ENCODE data around the gene LGALS8. TPM values are rescaled to one million over a fixed set of nuclear protein-coding genes. Genes with fewer than 3 reads are reported as not detected.
"Not testable (repeated sequence)": the region's sequence is repeated elsewhere in the genome, so short reads cannot be mapped to it uniquely, and the experiment has no call there.

Gene LGALS8
- polyA plus RNA-seq, 5 donors: 51.7 to 105 (median 84.1) TPM

- no peak for DNase-seq
Measured at GRCh38 chr1:236578661-236579060, 54.9 kb downstream of the LGALS8 start.

- not testable (repeated sequence) for DNase-seq
Measured at GRCh38 chr1:236580404-236580803, 56.6 kb downstream of the LGALS8 start.

- no peak for DNase-seq
Measured at GRCh38 chr1:236581528-236581927, 57.7 kb downstream of the LGALS8 start.

- no peak for DNase-seq
Measured at GRCh38 chr1:236589531-236589930, 65.7 kb downstream of the LGALS8 start.

- DNase-seq: no peak
Measured at GRCh38 chr1:236590553-236591150, 66.9 kb downstream of the LGALS8 start.

- DNase-seq: no peak
Measured at GRCh38 chr1:236602171-236602570, 78.4 kb downstream of the LGALS8 start.

Other genes with a start within 250 kb of the LGALS8 start
- 10 to 100 TPM in 3 of 5 donors, 1 to 10 TPM in 2; 6.6 to 12.5 (median 10.5) TPM for gene ERO1B, start 242.0 kb upstream of the LGALS8 start, polyA plus RNA-seq (ENCODE audit: insufficient read depth in 1 of 5, insufficient read length in 5 of 5, low replicate concordance in 1 of 5)
- gene EDARADD, start 129.7 kb upstream of the LGALS8 start, polyA plus RNA-seq (ENCODE audit: insufficient read depth in 1 of 5, insufficient read length in 5 of 5, low replicate concordance in 1 of 5): 1 to 10 TPM; 3.6 to 6.7 (median 4.8) TPM
- 10 to 100 TPM; 21.9 to 35.8 (median 32.0) TPM for gene HEATR1, start 80.5 kb downstream of the LGALS8 start, polyA plus RNA-seq (ENCODE audit: insufficient read depth in 1 of 5, insufficient read length in 5 of 5, low replicate concordance in 1 of 5)
- 10 to 100 TPM in 1 of 5 donors, 1 to 10 TPM in 4; 2.3 to 59.6 (median 3.2) TPM for gene ACTN2, start 162.5 kb downstream of the LGALS8 start, polyA plus RNA-seq (ENCODE audit: insufficient read depth in 1 of 5, insufficient read length in 5 of 5, low replicate concordance in 1 of 5)

All from right lung (tissue), 5 donors.